Neural cell (in vitro differentiated cells): ENCODE results near the gene FGF16. TPM values are rescaled to one million over a fixed set of nuclear protein-coding genes. Genes with fewer than 3 reads are reported as not detected.

Experiments used
- H2AFZ ChIP-seq: fragments of 200-600, 300-800 bp; sonication (generic), shearing (Covaris generic); 2 replicates; pipeline ENCODE4 v1.6.0; 2014; ENCODE audit warnings: low read depth, mild to moderate bottlenecking, antibody characterized with exemption, low read length, moderate library complexity
- H3F3A ChIP-seq: fragments of 200-600 bp; shearing (Covaris generic); 2 replicates; pipeline ENCODE4 v1.6.1; 2016; ENCODE audit warnings: mild to moderate bottlenecking, moderate library complexity, mixed read lengths, antibody characterized with exemption, low read length; ENCODE audit not compliant: insufficient read depth, poor library complexity, severe bottlenecking
- H3K27ac ChIP-seq: fragments of 200-600, 300-800 bp; sonication (generic), shearing (Covaris generic); 2 replicates; pipeline ENCODE4 v1.5.1; 2014; ENCODE audit warnings: mild to moderate bottlenecking, low read length, moderate library complexity
- H3K27me3 ChIP-seq: fragments of 300-800, 200-600 bp; sonication (generic), shearing (Covaris generic); 2 replicates; pipeline ENCODE4 v1.6.0; 2014; ENCODE audit warnings: mild to moderate bottlenecking, low read depth, low read length, moderate library complexity; ENCODE audit not compliant: insufficient read depth
- H3K36me3 ChIP-seq: fragments of 300-800, 200-600 bp; sonication (generic), shearing (Covaris generic); 2 replicates; pipeline ENCODE4 v1.5.1; 2014; ENCODE audit warnings: mild to moderate bottlenecking, antibody characterized with exemption, low read length, moderate library complexity; ENCODE audit not compliant: insufficient read depth
- H3K4me2 ChIP-seq: fragments of 300-800, 200-600 bp; sonication (generic), shearing (Covaris generic); 2 replicates; pipeline ENCODE4 v1.6.0; 2014; ENCODE audit warnings: mild to moderate bottlenecking, low read length
- H3K4me3 ChIP-seq: fragments of 300-800, 200-600 bp; sonication (generic), shearing (Covaris generic); 2 replicates; pipeline ENCODE4 v1.5.1; 2014; ENCODE audit warnings: mild to moderate bottlenecking, low read length, moderate library complexity
- H3K79me2 ChIP-seq: fragments of 200-600 bp; shearing (Covaris generic); replicated peaks from 2 replicates; pipeline ENCODE4 v1.6.0; 2014; ENCODE audit warnings: mild to moderate bottlenecking, low read length, moderate library complexity; ENCODE audit not compliant: insufficient read depth
- H3K9ac ChIP-seq: fragments of 300-800, 200-600 bp; sonication (generic), shearing (Covaris generic); 2 replicates; pipeline ENCODE4 v1.6.1; 2016; ENCODE audit warnings: mild to moderate bottlenecking, low read length, mixed read lengths
- H3K9me2 ChIP-seq: fragments of 200-600 bp; shearing (Covaris generic); 2 replicates; pipeline ENCODE4 v1.6.1; 2016; ENCODE audit warnings: mild to moderate bottlenecking, low read length, mixed read lengths; ENCODE audit not compliant: insufficient read depth
- H3K9me3 ChIP-seq: fragments of 200-600, 300-800 bp; sonication (generic), shearing (Covaris generic); 2 replicates; pipeline ENCODE4 v1.6.1; 2016; ENCODE audit warnings: mild to moderate bottlenecking, mixed run types, low read length, moderate library complexity, mixed read lengths
- H4K20me1 ChIP-seq: fragments of 200-600 bp; shearing (Covaris generic); 2 replicates; pipeline ENCODE4 v1.6.1; 2016; ENCODE audit warnings: mild to moderate bottlenecking, mixed run types; ENCODE audit not compliant: insufficient read depth
- EZH2 ChIP-seq: fragments of 200-600, 300-800 bp; shearing (Covaris generic), sonication (generic); IDR thresholded peaks from 2 replicates; pipeline ENCODE4 v1.6.1; 2014; ENCODE audit warnings: antibody characterized with exemption, low read length, borderline replicate concordance, mild to moderate bottlenecking; ENCODE audit not compliant: insufficient read depth, poor library complexity, severe bottlenecking
- MXI1 ChIP-seq: fragments of 450-650 bp; conservative IDR thresholded peaks from 2 replicates; pipeline ENCODE4 v1.6.1; 2014; ENCODE audit warnings: antibody characterized with exemption, mild to moderate bottlenecking; ENCODE audit not compliant: poor library complexity, severe bottlenecking
- POLR2AphosphoS5 ChIP-seq: IDR thresholded peaks from 2 replicates; pipeline ENCODE4 v1.6.1; 2012
- RAD21 ChIP-seq: fragments of 450-650 bp; conservative IDR thresholded peaks from 2 replicates; pipeline ENCODE4 v1.6.1; 2014; ENCODE audit warnings: antibody characterized with exemption, mild to moderate bottlenecking, moderate library complexity
- SMC3 ChIP-seq: fragments of 450-650 bp; conservative IDR thresholded peaks from 2 replicates; pipeline ENCODE4 v1.6.1; 2014; ENCODE audit warnings: antibody characterized with exemption, mild to moderate bottlenecking, moderate library complexity; ENCODE audit not compliant: poor library complexity
- TAF1 ChIP-seq: IDR thresholded peaks from 2 replicates; pipeline ENCODE4 v1.6.1; 2012; ENCODE audit warnings: low read depth
- polyA plus RNA-seq: library from polyadenylated mRNA; depleted of rRNA; stranded (reverse); fragments of >200 nt; gene quantifications from 2 replicates; pipeline ENCODE4 v1.2.3, GENCODE V29; 2014
- TF ChIP-seq, protein P1 (sequence below): fragments of 450-650 bp; IDR thresholded peaks from 2 replicates; pipeline ENCODE4 v1.5.1; 2014; ENCODE audit warnings: antibody characterized with exemption, mild to moderate bottlenecking, moderate library complexity; ENCODE audit not compliant: poor library complexity, severe bottlenecking
- TF ChIP-seq, protein P2 (sequence below): IDR thresholded peaks from 2 replicates; pipeline ENCODE4 v1.6.1; 2012; ENCODE audit warnings: borderline replicate concordance

FGF16 gene
- polyA plus RNA-seq, 1 donor from 2014 or later = not detected

DNA sequence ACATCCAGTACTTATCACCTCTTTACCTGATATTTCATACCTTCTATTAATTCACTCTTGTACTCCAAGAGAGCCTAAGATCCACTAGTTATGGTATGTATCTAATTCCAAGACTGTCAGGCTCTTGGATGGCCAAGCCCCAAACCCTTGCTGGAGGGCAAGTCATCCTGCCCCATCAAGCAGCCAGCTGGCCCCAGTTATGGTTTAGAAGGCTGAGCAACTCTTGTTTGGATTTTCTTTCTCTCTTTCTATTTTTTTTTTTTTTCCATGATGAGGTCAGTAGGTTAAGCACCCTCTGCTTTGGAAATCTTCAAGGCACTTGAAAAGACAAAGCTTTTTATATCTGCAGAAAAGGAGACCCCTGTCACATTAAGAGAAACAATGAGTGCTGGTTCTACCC is 10.9 kb upstream of the FGF16 start:
- no peak overlapping the region for H3K9ac ChIP-seq
- H3F3A ChIP-seq = no peaks in the 10 kb centered on the region
- H3K79me2 ChIP-seq = no peaks in the 10 kb centered on the region
- no peak overlapping the region for H3K4me3 ChIP-seq
- no peak overlapping the region for H2AFZ ChIP-seq
- H3K36me3 ChIP-seq = no peaks in the 10 kb centered on the region
- H3K9me2 ChIP-seq = no peaks in the 10 kb centered on the region
- no peaks in the 10 kb centered on the region for H3K9me3 ChIP-seq
- TF ChIP-seq RAD21 (no peak), EZH2 (no peak), POLR2AphosphoS5 (no peak), TAF1 (no peak), MXI1 (no peak)
- TF ChIP-seq, protein P1, sequence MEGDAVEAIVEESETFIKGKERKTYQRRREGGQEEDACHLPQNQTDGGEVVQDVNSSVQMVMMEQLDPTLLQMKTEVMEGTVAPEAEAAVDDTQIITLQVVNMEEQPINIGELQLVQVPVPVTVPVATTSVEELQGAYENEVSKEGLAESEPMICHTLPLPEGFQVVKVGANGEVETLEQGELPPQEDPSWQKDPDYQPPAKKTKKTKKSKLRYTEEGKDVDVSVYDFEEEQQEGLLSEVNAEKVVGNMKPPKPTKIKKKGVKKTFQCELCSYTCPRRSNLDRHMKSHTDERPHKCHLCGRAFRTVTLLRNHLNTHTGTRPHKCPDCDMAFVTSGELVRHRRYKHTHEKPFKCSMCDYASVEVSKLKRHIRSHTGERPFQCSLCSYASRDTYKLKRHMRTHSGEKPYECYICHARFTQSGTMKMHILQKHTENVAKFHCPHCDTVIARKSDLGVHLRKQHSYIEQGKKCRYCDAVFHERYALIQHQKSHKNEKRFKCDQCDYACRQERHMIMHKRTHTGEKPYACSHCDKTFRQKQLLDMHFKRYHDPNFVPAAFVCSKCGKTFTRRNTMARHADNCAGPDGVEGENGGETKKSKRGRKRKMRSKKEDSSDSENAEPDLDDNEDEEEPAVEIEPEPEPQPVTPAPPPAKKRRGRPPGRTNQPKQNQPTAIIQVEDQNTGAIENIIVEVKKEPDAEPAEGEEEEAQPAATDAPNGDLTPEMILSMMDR = no peak
- TF ChIP-seq, protein P2, sequence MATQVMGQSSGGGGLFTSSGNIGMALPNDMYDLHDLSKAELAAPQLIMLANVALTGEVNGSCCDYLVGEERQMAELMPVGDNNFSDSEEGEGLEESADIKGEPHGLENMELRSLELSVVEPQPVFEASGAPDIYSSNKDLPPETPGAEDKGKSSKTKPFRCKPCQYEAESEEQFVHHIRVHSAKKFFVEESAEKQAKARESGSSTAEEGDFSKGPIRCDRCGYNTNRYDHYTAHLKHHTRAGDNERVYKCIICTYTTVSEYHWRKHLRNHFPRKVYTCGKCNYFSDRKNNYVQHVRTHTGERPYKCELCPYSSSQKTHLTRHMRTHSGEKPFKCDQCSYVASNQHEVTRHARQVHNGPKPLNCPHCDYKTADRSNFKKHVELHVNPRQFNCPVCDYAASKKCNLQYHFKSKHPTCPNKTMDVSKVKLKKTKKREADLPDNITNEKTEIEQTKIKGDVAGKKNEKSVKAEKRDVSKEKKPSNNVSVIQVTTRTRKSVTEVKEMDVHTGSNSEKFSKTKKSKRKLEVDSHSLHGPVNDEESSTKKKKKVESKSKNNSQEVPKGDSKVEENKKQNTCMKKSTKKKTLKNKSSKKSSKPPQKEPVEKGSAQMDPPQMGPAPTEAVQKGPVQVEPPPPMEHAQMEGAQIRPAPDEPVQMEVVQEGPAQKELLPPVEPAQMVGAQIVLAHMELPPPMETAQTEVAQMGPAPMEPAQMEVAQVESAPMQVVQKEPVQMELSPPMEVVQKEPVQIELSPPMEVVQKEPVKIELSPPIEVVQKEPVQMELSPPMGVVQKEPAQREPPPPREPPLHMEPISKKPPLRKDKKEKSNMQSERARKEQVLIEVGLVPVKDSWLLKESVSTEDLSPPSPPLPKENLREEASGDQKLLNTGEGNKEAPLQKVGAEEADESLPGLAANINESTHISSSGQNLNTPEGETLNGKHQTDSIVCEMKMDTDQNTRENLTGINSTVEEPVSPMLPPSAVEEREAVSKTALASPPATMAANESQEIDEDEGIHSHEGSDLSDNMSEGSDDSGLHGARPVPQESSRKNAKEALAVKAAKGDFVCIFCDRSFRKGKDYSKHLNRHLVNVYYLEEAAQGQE = no peak
- H3K4me2 ChIP-seq = no peak overlapping the region
- no peaks in the 10 kb centered on the region for H4K20me1 ChIP-seq
- H3K27me3 ChIP-seq = no peaks in the 10 kb centered on the region
- H3K27ac ChIP-seq = no peak overlapping the region

DNA sequence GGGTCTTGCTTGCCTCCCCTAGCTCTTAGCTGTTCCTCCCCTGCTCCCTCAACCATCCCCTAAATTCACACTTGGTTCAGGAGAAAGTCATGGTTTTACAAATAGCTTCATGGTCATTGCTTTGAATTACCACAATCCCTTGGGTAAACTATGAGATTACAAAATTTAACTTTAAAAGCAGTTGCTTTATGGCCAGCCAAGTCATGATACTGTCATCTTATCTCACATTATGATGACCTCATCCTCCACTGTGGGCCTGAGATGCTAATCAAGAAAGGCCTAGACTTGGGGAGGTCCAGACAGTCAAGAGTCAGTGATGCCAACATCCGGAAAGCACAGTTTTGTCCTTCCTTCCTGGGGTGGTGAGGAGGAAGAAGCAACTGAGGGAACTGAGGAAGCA is 10.5 kb upstream of the FGF16 start:
- no peaks in the 10 kb centered on the region for H3K9me2 ChIP-seq
- H3K36me3 ChIP-seq = no peaks in the 10 kb centered on the region
- TF ChIP-seq RAD21 = no peak
- TF ChIP-seq, protein P1 = no peak
- no peaks in the 10 kb centered on the region for H3K9me3 ChIP-seq
- H3K79me2 ChIP-seq = no peaks in the 10 kb centered on the region
- H3F3A ChIP-seq = no peaks in the 10 kb centered on the region
- H3K4me3 ChIP-seq = no peak overlapping the region
- no peak overlapping the region for H2AFZ ChIP-seq
- no peaks in the 10 kb centered on the region for H3K27me3 ChIP-seq
- no peak overlapping the region for H3K27ac ChIP-seq
- no peaks in the 10 kb centered on the region for H4K20me1 ChIP-seq
- H3K4me2 ChIP-seq = no peak overlapping the region
- H3K9ac ChIP-seq = no peak overlapping the region

DNA sequence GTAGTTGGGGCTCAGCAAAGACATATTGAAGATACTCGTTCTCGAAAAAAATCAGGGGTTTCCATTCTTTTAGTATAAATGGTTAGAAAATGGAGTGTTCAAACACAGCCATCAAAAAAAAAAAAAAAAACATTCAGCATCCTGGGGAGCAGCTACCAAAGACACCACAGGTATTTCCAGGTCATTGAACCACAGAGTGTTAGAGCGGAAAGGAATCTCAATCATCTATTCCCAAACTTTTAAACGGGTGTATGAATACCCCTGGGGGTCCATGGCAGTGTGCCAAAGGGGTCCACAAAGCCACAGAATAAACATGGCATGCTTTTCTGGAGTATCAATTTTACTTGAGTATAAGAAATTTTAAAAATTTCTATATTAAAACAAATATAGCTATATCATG is 6.9 kb upstream of the FGF16 start:
- Histone ChIP-seq H3K4me3 (no peak overlapping the region), H3K9ac (no peak overlapping the region), H3K9me3 (no peaks in the 10 kb centered on the region), H3K27ac (no peak overlapping the region), H3F3A (no peaks in the 10 kb centered on the region), H3K4me2 (no peak overlapping the region), H2AFZ (no peak overlapping the region), H3K79me2 (no peaks in the 10 kb centered on the region), H3K27me3 (no peaks in the 10 kb centered on the region), H4K20me1 (no peaks in the 10 kb centered on the region), H3K36me3 (no peaks in the 10 kb centered on the region), H3K9me2 (no peaks in the 10 kb centered on the region)
- no peak for TF ChIP-seq MXI1
- no peak for TF ChIP-seq POLR2AphosphoS5
- TF ChIP-seq, protein P1 = no peak
- no peak for TF ChIP-seq EZH2
- TF ChIP-seq TAF1 = no peak
- no peak for TF ChIP-seq RAD21
- TF ChIP-seq SMC3 = no peak
- TF ChIP-seq, protein P2 = no peak
